C4-2B (cell line): ENCODE measurements around the gene MSX1.

Source experiments
- CTCF ChIP-seq: fragments of 450-650 bp; conservative IDR thresholded peaks from 2 replicates; pipeline ENCODE4 v1.5.1; 2017; ENCODE audit warnings: mild to moderate bottlenecking
- ZFX ChIP-seq: fragments of 450-650 bp; IDR thresholded peaks from 2 replicates; pipeline ENCODE4 v1.6.1; 2017

DNA sequence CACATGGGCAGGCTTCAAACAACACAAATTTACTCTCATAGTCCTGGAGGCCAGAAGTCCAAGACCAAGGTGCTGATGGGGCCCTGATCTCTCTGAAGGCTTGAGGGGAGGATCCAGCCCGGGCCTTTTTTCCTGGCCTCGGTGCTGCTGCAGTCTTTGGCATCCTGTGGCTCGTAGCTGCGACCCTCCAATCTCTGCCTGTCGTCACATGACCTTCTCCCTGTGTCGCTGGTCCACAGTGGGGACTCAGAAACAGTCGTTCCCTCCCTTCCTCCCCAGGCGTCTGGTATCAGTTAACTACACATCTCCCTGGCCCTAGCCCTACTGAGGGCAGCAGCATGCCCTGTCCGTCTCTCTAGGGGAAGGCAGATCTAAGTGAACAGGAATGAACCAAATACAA lies 19.1 kb upstream of the MSX1 start:
- TF ChIP-seq CTCF (no peak), ZFX (no peak)
